Panc1 (cell line): ENCODE results near the gene CLTB.

Source experiments
- CTCF ChIP-seq: fragments of 450-650 bp; IDR thresholded peaks from 2 replicates; pipeline ENCODE4 v1.5.1; 2017; ENCODE audit warnings: mild to moderate bottlenecking
- POLR2AphosphoS5 ChIP-seq: IDR thresholded peaks from 2 replicates; pipeline ENCODE4 v1.6.1; 2012; ENCODE audit warnings: mild to moderate bottlenecking, low read depth, low read length, moderate library complexity
- REST ChIP-seq, 2 experiments: IDR thresholded peaks; 2 replicates each; pipeline ENCODE4 v1.6.1; 2011 to 2012; ENCODE audit warnings: low read depth in 2 of 2, control low read depth in 1 of 2, low read length in 1 of 2, mild to moderate bottlenecking in 1 of 2, moderate library complexity in 1 of 2; ENCODE audit not compliant: insufficient read depth in 1 of 2
- SIN3A ChIP-seq: IDR thresholded peaks from 2 replicates; pipeline ENCODE4 v1.6.1; 2012; ENCODE audit warnings: low read depth, mild to moderate bottlenecking, low read length, moderate library complexity, borderline replicate concordance; ENCODE audit not compliant: insufficient read depth
- TCF7L2 ChIP-seq: IDR thresholded peaks from 2 replicates; pipeline ENCODE4 v1.6.1; 2011; ENCODE audit warnings: mild to moderate bottlenecking, low read depth, low read length, inconsistent platforms

- TF ChIP-seq CTCF (no peak), REST (IDR thresholded peaks at IDR 0.05; ENCODE audit: insufficient read depth in 1 of 2, low read depth in 2 of 2, low read length in 1 of 2) (no peak), TCF7L2 (no peak), SIN3A (no peak), POLR2AphosphoS5 (no peak)
Measured at GRCh38 chr5:176425791-176426190, 9.5 kb upstream of the CLTB start.
